OCI-LY1 (cell line): Measurements from ENCODE around the gene NUP155.

Source experiments
- EZH2 ChIP-seq: fragments of 200-600 bp; sonication (generic), shearing (Covaris generic); IDR thresholded peaks from 2 replicates; pipeline ENCODE4 v1.8.0; 2017; ENCODE audit warnings: borderline replicate concordance, mixed run types, mild to moderate bottlenecking, antibody characterized with exemption, low read length, moderate library complexity, mixed read lengths
- TF ChIP-seq, protein P1 (sequence below): fragments of 200-600 bp; sonication (generic), shearing (Covaris generic); IDR thresholded peaks from 2 replicates; pipeline ENCODE4 v1.5.1; 2017; ENCODE audit warnings: mild to moderate bottlenecking, antibody characterized with exemption, low read length, moderate library complexity, mixed read lengths

DNA sequence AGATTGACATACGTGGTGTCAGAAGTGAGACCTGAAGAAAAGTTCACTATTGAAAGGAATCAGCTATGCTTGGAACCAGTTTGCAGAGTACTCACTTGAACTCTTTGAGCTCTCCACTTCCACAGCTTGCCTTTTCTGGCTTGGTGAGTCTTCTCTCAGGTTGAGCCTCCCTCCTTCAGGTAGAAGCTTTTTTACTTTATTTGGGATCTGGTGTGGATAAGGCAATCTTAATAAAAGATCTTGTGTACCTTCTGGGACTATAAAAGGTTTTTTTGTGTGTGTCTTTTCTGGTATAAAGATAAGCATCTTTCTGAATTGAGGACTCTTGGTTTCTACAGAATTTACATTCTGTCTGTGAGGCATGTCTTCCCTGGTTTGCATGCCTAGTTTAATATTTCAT lies 116.3 kb downstream of the NUP155 start:
- TF ChIP-seq EZH2, result no peak
- TF ChIP-seq, protein P1, sequence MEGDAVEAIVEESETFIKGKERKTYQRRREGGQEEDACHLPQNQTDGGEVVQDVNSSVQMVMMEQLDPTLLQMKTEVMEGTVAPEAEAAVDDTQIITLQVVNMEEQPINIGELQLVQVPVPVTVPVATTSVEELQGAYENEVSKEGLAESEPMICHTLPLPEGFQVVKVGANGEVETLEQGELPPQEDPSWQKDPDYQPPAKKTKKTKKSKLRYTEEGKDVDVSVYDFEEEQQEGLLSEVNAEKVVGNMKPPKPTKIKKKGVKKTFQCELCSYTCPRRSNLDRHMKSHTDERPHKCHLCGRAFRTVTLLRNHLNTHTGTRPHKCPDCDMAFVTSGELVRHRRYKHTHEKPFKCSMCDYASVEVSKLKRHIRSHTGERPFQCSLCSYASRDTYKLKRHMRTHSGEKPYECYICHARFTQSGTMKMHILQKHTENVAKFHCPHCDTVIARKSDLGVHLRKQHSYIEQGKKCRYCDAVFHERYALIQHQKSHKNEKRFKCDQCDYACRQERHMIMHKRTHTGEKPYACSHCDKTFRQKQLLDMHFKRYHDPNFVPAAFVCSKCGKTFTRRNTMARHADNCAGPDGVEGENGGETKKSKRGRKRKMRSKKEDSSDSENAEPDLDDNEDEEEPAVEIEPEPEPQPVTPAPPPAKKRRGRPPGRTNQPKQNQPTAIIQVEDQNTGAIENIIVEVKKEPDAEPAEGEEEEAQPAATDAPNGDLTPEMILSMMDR, result no peak
